ENCODE data around the gene BRIP1. TPM values are rescaled to one million over a fixed set of nuclear protein-coding genes. Genes with fewer than 3 reads are reported as not detected.

Gene BRIP1
- total RNA-seq, 1 donor from 2014 or later, result 4.3 TPM

DNA sequence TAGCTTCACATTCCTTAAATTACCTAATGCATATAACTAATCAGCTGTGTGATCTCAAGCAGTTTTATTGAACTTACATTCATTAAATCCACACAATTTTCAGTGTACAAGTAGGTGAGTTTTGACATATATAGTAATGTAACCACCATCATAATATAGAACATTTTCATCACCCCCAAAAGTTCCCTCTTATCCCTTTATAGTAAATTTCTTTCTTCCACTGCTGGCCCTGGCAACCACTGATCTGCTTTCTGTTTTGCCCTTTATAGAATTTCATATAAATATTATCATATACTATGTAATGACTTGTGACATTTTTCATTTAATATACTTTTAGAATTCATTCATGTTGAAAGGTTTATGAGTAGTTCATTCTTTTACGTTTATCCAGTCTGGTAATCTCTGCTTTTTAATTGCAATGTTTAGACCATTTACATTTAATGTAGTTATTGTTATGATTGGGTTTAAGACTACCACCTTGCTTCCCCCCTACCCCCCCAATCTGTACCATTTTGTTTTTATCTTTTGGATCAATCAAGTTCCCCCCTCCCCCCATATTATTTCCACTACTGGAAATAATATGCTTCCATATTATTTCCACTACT lies 147.0 kb downstream of the BRIP1 start:
- DNase-seq (ENCODE audit: low spot score), result no peak
- peaks cover 23% of the 10 kb centered on the region for H3K9me3 Mint-ChIP-seq (ENCODE audit: low read depth)
- H3K4me1 Mint-ChIP-seq (ENCODE audit: low read depth), result no peaks in the 10 kb centered on the region
- TF ChIP-seq, protein P1, sequence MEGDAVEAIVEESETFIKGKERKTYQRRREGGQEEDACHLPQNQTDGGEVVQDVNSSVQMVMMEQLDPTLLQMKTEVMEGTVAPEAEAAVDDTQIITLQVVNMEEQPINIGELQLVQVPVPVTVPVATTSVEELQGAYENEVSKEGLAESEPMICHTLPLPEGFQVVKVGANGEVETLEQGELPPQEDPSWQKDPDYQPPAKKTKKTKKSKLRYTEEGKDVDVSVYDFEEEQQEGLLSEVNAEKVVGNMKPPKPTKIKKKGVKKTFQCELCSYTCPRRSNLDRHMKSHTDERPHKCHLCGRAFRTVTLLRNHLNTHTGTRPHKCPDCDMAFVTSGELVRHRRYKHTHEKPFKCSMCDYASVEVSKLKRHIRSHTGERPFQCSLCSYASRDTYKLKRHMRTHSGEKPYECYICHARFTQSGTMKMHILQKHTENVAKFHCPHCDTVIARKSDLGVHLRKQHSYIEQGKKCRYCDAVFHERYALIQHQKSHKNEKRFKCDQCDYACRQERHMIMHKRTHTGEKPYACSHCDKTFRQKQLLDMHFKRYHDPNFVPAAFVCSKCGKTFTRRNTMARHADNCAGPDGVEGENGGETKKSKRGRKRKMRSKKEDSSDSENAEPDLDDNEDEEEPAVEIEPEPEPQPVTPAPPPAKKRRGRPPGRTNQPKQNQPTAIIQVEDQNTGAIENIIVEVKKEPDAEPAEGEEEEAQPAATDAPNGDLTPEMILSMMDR (IDR thresholded peaks at IDR 0.05), result no peak
- H3K27ac Mint-ChIP-seq (ENCODE audit: unreplicated experiment), result no peak overlapping the region
- H3K4me3 Mint-ChIP-seq (ENCODE audit: unreplicated experiment), result no peak overlapping the region
- H3K36me3 Mint-ChIP-seq (ENCODE audit: low read depth), result peaks cover 4% of the 10 kb centered on the region
- no peaks in the 10 kb centered on the region for H3K27me3 Mint-ChIP-seq (ENCODE audit: low read depth)

DNA sequence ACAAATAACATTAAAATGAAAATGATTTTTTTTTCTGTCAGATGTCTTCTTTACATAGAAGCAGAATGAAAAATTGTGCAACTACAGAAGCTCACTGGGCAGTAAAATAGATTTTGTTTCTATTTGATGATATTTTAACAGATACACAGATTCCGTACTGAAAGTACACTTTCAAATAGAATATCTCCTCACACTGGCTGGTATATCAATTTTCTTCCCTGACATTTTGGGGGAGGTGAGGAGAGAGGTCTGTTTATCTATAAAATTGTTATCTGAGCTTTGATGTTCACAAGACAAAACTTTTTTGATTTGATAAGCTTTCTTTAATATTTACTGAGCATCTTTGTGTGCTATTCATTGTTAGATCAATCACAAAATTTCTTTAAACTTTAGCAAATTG lies 148.0 kb downstream of the BRIP1 start:
- peaks cover 4% of the 10 kb centered on the region for H3K36me3 Mint-ChIP-seq (ENCODE audit: low read depth)
- no peak overlapping the region for H3K27ac Mint-ChIP-seq (ENCODE audit: unreplicated experiment)
- no peak for DNase-seq (ENCODE audit: low spot score)
- no peaks in the 10 kb centered on the region for H3K4me1 Mint-ChIP-seq (ENCODE audit: low read depth)
- H3K4me3 Mint-ChIP-seq (ENCODE audit: unreplicated experiment), result no peak overlapping the region
- TF ChIP-seq, protein P1 (IDR thresholded peaks at IDR 0.05), result no peak
- no peaks in the 10 kb centered on the region for H3K27me3 Mint-ChIP-seq (ENCODE audit: low read depth)
- H3K9me3 Mint-ChIP-seq (ENCODE audit: low read depth), result peaks cover 23% of the 10 kb centered on the region

DNA sequence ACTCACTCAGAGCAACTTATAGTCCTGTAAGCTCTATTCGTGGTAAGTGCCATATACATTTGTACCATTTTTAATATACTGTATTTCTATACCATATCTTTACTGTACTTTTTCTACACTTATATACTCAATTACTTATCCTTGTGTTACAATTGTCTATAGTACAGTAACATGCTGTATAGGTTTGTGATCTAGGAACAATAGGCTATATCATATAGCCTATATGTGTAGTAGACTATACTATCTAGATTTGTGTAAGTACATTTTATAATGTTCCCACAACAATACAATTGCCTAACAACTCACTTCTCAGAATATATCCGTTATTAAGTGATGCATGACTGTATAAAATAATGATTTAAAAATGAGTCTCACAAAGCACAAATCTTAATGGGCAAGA lies 149.0 kb downstream of the BRIP1 start:
- H3K36me3 Mint-ChIP-seq (ENCODE audit: low read depth), result peaks cover 4% of the 10 kb centered on the region
- H3K27me3 Mint-ChIP-seq (ENCODE audit: low read depth), result no peaks in the 10 kb centered on the region

GRCh38 chr17:61713035-61713434 lies 150.3 kb downstream of the BRIP1 start:
- TF ChIP-seq, protein P1 (IDR thresholded peaks at IDR 0.05), result no peak
- Mint-ChIP-seq H3K9me3 (ENCODE audit: low read depth) (peaks cover 17% of the 10 kb centered on the region), H3K4me3 (ENCODE audit: unreplicated experiment) (no peak overlapping the region), H3K4me1 (ENCODE audit: low read depth) (no peaks in the 10 kb centered on the region), H3K27me3 (ENCODE audit: low read depth) (no peaks in the 10 kb centered on the region), H3K27ac (ENCODE audit: unreplicated experiment) (no peak overlapping the region), H3K36me3 (ENCODE audit: low read depth) (peaks cover 6% of the 10 kb centered on the region)
- DNase-seq (ENCODE audit: low spot score), result no peak

More for the DNA sequence above, 149.0 kb downstream of the BRIP1 start:
- Mint-ChIP-seq H3K27ac (ENCODE audit: unreplicated experiment) (no peak overlapping the region), H3K9me3 (ENCODE audit: low read depth) (peaks cover 23% of the 10 kb centered on the region), H3K4me3 (ENCODE audit: unreplicated experiment) (no peak overlapping the region), H3K4me1 (ENCODE audit: low read depth) (no peaks in the 10 kb centered on the region)
- TF ChIP-seq, protein P1 (IDR thresholded peaks at IDR 0.05), result no peak
- DNase-seq (ENCODE audit: low spot score), result no peak

- H3K4me1 Mint-ChIP-seq (ENCODE audit: low read depth), result no peaks in the 10 kb centered on the region
Observed at GRCh38 chr17:61710546-61710945, 152.8 kb downstream of the BRIP1 start.

More at GRCh38 chr17:61710546-61710945, 152.8 kb downstream of the BRIP1 start:
- DNase-seq (ENCODE audit: low spot score), result no peak
- TF ChIP-seq, protein P1 (IDR thresholded peaks at IDR 0.05), result no peak
- Mint-ChIP-seq H3K9me3 (ENCODE audit: low read depth) (peaks cover 7% of the 10 kb centered on the region), H3K36me3 (ENCODE audit: low read depth) (peaks cover 2% of the 10 kb centered on the region), H3K4me3 (ENCODE audit: unreplicated experiment) (no peak overlapping the region), H3K27me3 (ENCODE audit: low read depth) (no peaks in the 10 kb centered on the region), H3K27ac (ENCODE audit: unreplicated experiment) (no peak overlapping the region)
